HG03439 (cell line): ENCODE results near the gene TENM4.

Experiments used
- ATAC-seq: cut with Tn5 transposase; IDR thresholded peaks from one replicate; pipeline ENCODE4 v1.9.1; 2021; ENCODE audit warnings: mild to moderate bottlenecking, moderate library complexity; ENCODE audit not compliant: unreplicated experiment

Gene TENM4

DNA sequence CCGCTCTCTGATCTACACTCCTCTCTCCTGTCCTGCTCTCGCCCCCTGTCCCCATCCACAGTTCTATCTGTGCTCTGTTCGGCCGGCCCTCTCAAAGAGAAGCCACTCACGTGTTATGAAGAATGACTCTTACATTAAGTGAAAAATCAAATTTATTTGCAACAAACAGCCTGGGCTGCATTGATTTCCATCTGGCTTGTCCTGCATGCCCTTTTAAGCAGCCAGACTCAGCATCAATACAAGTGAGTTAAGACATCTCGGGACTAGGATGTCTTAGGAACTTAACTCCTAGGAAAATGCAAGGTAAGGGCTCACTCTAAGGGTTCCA lies 373.5 kb downstream of the TENM4 start:
- no peak for ATAC-seq

- ATAC-seq = no peak
Observed at GRCh38 chr11:79066456-79067351, 374.1 kb downstream of the TENM4 start.

DNA sequence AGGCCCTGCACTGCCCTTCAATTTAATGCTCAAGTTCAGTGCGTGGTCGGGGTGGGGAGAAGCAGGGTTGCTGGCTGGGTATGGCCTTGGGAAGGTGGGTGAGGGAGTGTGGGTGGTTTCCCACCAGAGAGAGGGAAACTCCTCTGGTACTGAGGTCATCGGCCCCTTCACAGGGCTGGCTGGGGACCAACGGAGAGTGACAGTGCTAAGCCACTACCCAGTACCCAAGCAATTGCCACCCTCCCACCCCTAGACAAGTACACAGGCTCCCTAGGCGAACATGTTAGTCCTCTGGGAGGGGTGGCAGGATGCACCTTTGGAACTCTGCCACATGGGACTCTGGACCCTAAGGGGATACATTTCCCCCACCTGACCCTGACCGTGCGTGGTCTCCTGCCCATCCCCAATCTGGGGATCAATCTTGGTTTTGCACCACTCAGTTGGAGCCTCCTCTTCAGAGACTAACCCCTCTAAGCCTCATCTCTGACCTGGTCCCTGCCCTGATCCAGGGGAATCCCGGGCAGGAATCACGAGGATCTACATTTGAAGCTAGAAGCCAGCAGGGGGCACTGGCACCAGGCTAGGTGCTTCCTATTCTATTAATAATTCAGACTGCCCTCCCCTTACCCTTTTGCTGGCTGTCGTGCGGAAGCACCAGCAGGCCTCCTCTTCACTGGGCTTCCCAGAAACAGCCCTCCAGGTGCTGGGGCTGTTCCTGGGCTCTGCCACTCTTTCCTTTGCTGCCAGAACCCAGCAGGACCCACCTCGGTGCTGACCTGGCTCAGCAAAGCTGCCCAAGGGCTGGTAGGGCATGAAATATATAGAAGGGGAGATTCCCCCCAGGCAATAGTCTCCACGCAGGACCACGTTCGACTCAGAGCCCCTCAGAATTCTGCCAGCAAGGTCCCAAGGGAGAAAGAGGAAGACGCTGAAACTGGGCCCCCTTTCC lies 377.7 kb downstream of the TENM4 start:
- no peak for ATAC-seq

DNA sequence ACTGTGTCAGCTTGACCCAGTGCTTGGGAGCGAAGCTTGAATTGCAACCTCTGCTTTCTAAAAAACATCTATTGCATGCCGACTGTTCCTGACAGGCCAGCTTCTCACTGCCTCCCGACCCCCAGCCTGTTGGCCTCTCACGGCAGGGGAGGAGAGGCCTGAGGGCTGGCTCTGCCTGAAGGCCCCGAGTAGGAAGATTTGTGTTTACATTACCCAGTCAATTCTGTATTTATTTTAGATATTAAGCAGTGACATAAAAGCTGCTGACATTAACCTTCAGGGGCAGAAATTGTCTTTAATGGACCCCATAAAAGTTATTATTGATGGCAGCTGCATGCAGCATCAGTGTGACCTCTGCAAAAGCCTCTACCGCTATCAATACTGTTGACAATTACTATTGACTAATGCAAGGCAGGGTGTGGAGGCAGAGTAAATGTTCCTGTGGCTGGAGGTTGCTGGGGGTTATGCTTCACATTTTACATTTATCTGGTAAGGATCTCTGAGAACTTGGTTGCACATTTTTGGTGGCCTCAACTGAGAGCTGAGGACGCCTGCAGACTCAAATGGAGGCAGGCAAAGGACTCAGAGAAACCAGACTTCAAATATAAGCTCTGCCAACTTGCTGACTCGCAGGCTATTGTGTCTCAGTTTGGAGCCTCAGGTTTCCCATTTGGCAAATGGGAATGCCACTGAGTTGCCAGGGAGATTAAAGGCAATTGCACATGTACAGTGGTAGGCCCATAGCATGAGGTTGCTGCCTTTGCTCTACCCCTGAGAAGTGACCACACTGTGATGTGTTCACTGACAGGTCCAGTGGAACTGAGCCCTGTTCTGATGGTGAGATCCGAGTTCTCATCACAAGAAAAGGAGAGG lies 380.5 kb downstream of the TENM4 start:
- no peak for ATAC-seq

DNA sequence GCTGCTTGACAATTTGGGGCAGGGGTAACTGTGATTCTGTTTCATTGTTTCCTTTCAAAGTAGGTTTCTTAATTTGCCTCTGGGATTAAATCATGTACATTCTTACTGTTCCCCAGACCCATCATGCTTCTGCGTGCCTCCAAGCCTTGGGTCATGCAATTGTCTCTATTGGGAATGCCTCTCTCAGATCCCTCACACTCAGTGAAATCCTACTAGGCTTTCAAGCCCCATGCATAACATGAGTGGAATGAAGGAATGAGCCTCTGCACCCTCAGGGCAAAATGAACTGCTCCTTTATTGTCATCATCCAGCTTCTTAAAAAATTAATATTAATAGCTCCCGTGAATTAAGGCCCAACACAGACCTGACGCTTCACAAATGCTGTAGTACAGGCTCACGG lies 381.7 kb downstream of the TENM4 start:
- ATAC-seq = no peak

DNA sequence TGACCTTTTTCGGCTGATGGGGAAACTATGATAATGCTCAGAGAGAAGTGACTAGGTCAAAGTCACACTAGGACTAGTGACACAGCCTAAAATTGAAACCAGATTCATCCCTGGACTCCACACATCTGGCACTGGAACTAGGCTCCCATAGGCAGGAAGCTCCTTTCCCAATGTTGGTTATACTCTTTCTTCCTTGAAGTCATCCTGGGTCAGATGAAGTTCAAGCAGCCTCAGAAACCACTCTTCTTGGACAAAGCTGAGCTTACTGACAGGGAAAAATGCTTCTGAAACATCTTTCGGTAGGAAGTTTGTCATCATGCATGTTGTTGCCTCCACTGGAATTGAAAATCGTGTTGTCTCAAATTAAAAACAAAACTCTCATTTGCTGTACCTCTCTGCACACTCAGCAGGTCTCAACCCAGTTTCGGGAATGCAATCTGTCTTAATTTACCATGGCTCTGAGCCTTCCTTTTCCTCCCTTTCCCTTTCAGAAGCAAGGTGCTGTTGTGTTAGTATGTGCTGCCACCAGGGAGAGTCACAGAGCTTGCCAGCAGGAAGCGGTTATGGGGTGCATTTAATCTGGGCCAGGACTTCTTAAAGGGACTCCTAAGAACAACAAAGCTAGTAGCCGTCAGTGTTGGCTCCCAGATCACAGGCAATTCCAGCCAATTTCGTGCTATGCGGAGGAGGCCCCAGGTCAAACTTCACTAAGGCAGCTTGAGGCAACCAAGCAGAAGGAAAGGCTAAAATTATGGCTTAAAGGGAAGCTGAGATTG lies 384.8 kb downstream of the TENM4 start:
- ATAC-seq = no peak

DNA sequence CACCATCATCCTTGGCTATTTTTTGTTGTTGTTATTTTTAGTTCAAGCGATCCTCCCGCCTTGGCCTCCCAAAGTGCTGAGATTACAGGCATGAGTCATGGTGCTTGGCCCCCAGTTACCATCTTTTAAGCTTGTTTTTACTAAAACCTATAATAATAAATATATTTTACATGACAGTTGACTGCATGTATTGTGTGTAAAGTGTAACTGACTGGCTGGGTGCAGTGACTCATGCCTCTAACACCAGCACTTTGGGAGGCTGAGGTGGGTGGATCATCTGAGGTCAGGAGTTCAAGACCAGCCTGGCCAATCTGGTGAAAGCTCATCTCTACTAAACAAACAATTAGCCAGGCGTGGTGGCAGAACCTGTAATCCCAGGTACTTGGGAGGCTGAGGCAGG lies 386.2 kb downstream of the TENM4 start:
- no peak for ATAC-seq

GRCh38 chr11:79052544-79052943 lies 388.3 kb downstream of the TENM4 start:
- ATAC-seq = no peak

DNA sequence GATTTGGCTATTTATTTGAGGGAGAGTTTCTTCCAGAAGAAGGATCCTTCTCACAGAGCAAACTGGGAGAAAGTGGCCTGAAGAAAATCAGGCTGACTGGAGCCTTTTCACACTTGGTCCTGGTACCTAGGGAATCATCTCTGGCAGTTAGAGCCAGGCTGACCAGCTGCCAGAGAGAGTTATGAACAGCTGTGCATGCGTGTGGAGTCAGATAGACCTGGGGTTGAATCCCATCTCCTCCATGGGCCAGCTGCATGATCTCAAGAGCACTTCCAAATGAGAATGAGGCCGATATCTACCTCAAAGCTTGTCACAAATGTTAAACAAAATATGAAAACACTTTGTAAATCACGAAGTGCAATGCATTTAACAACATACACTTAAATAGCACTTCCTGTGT lies 390.0 kb downstream of the TENM4 start:
- ATAC-seq = no peak

GRCh38 chr11:79049741-79050179 lies 391.1 kb downstream of the TENM4 start:
- no peak for ATAC-seq

DNA sequence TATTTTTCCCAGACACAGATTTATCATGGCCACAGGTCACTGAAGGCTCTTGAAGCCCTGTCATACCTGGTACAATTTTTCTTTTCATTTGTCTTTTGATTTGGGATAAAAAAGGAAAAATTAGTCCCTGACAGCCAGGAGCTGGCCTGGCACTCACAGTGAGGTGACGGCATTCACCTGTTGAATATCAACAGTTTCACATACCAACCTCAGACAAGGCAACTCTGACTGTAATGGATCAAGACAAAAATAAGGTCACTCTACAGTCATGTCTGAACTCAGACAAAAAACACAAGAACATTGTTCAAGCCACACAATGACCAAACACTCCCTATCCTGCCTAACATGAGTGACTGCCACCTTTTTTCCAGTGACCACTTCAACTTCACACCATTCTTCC lies 392.9 kb downstream of the TENM4 start:
- ATAC-seq = no peak

GRCh38 chr11:79047321-79047720 lies 393.5 kb downstream of the TENM4 start:
- no peak for ATAC-seq

DNA sequence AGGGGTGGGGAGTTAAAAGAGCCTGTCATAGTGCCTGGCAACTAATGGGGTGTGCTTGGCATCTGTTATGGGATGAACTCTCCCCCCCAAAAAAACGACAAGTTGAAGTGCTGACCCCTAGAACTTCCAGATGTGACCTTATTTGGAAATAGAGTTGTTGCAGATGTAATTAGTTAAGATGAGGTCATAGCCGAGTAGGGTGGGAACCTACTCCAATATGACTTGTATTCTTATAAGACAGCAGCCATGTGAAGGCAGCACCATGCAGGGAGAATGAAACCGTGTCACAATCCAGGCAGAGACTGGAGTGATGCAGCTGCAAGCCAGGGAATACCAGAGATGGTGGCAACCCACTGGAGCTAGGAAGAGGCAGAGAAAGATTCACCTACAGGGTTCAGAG lies 394.5 kb downstream of the TENM4 start:
- no peak for ATAC-seq

GRCh38 chr11:79045800-79046304 lies 395.0 kb downstream of the TENM4 start:
- ATAC-seq = no peak

- no peak for ATAC-seq
Observed at GRCh38 chr11:79045018-79045799, 395.6 kb downstream of the TENM4 start.

DNA sequence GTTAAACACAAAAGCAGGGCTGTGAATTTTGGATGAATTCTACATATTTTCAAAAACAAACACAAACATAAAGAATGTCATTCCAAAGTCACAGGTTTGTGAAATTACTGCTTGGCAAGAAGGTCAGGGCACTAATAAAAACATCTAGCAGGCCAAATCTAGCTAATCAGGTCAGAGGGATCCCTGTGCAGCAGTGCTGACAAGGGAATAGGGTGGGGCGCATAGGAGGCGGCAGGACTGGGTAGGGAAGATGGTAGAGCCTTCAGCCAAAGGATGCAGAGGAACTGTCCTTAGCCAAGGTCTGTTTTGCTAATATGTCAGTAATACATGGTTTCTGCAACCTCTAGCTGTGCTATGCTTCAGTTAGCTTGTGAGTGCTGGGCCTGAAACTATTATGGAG lies 396.6 kb downstream of the TENM4 start:
- ATAC-seq = no peak

DNA sequence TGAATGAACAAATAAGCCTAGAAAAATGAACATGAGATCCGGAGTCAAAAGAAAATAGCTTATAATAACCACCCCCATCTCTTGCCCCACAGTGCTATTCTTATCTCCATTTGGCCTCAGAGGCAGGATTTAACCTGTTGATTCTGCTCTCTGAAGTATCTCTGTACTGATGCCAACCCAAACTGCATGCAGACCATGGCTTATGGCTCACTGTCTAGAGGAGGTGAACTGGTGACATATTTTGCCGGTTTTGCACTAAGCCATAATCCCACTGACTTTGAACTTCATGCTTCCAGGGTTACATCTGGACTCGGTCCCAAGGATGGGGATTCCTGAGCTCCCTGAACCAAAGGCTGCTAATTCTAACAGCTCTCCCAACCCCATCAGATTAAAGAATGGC lies 397.1 kb downstream of the TENM4 start:
- no peak for ATAC-seq

GRCh38 chr11:79042824-79043223 lies 398.0 kb downstream of the TENM4 start:
- no peak for ATAC-seq

GRCh38 chr11:79040348-79040747 lies 400.5 kb downstream of the TENM4 start:
- ATAC-seq = no peak
